Mesenchymal stem cell (in vitro differentiated cells and primary cell): ENCODE data around the gene SERINC5.

Experiments used
- DNase-seq: peaks from one replicate; pipeline ENCODE4 v3.0.0-alpha.2; 2013
- H2AFZ ChIP-seq: one replicate; pipeline ENCODE4 v1.6.1; 2013; ENCODE audit warnings: low read depth, mild to moderate bottlenecking, control low read depth, inconsistent platforms, low read length, moderate library complexity
- H2AK5ac ChIP-seq: 2 replicates; pipeline ENCODE4 v1.6.1; 2013; ENCODE audit warnings: low read length, moderate library complexity, mild to moderate bottlenecking, inconsistent platforms; ENCODE audit not compliant: severe bottlenecking
- H2BK120ac ChIP-seq: one replicate; pipeline ENCODE4 v1.6.1; 2013; ENCODE audit warnings: low read depth, mild to moderate bottlenecking, inconsistent platforms, low read length, moderate library complexity
- H2BK12ac ChIP-seq, 2 experiments: one replicate each; pipeline ENCODE4 v1.6.1; 2013; ENCODE audit warnings: inconsistent platforms in 2 of 2, low read length in 2 of 2, mild to moderate bottlenecking in 2 of 2, moderate library complexity in 2 of 2, control low read depth in 1 of 2
- H2BK15ac ChIP-seq: one replicate; pipeline ENCODE4 v1.6.1; 2013; ENCODE audit warnings: mild to moderate bottlenecking, low read depth, inconsistent platforms; ENCODE audit not compliant: poor library complexity, severe bottlenecking
- H2BK5ac ChIP-seq: 2 replicates; pipeline ENCODE4 v1.6.1; 2013; ENCODE audit warnings: low read depth, mild to moderate bottlenecking, low read length, control low read depth, inconsistent platforms; ENCODE audit not compliant: poor library complexity, severe bottlenecking
- H3K14ac ChIP-seq, 2 experiments: one replicate each; pipeline ENCODE4 v1.6.1; 2013; ENCODE audit warnings: inconsistent platforms in 2 of 2, low read length in 2 of 2, control low read depth in 1 of 2, mild to moderate bottlenecking in 1 of 2, moderate library complexity in 1 of 2
- H3K18ac ChIP-seq, 2 experiments: one replicate each; pipeline ENCODE4 v1.6.1; 2013; ENCODE audit warnings: inconsistent platforms in 2 of 2, low read length in 2 of 2, control low read depth in 1 of 2, low read depth in 1 of 2, mild to moderate bottlenecking in 1 of 2
- H3K23ac ChIP-seq, 2 experiments: one replicate each; pipeline ENCODE4 v1.6.1; 2013; ENCODE audit warnings: inconsistent platforms in 2 of 2, low read length in 2 of 2, mild to moderate bottlenecking in 2 of 2, moderate library complexity in 2 of 2, control low read depth in 1 of 2
- H3K27ac ChIP-seq: 2 replicates; pipeline ENCODE4 v1.5.1; 2013; ENCODE audit warnings: mild to moderate bottlenecking, moderate library complexity, low read length, control low read depth, inconsistent platforms; ENCODE audit not compliant: poor library complexity, severe bottlenecking
- H3K27me3 ChIP-seq, 2 experiments: 2 replicates each; pipeline versions ENCODE4 v1.6.1 to v1.7.0; 2013; ENCODE audit warnings: low read length in 2 of 2, mild to moderate bottlenecking in 2 of 2, moderate library complexity in 2 of 2, control low read depth in 1 of 2, inconsistent platforms in 1 of 2; ENCODE audit not compliant: control insufficient read depth in 1 of 2, insufficient read depth in 1 of 2
- H3K36me3 ChIP-seq, 2 experiments: 2 replicates each; pipeline versions ENCODE4 v1.6.1 to v1.7.0; 2013; ENCODE audit warnings: low read length in 2 of 2, control low read depth in 1 of 2, inconsistent platforms in 1 of 2, low read depth in 1 of 2, mild to moderate bottlenecking in 1 of 2; ENCODE audit not compliant: insufficient read depth in 2 of 2, control insufficient read depth in 1 of 2
- H3K4ac ChIP-seq, 2 experiments: one replicate each; pipeline ENCODE4 v1.6.1; 2013; ENCODE audit warnings: inconsistent platforms in 2 of 2, low read length in 2 of 2, mild to moderate bottlenecking in 2 of 2, moderate library complexity in 2 of 2, control low read depth in 1 of 2, low read depth in 1 of 2
- H3K4me1 ChIP-seq: 2 replicates; pipeline ENCODE4 v1.6.1; 2013; ENCODE audit warnings: low read depth, low read length, control low read depth; ENCODE audit not compliant: control insufficient read depth, insufficient read depth
- H3K4me2 ChIP-seq: 2 replicates; pipeline ENCODE4 v1.6.1; 2013; ENCODE audit warnings: low read length, mild to moderate bottlenecking, inconsistent platforms; ENCODE audit not compliant: poor library complexity, severe bottlenecking
- H3K4me3 ChIP-seq, 2 experiments: 2 replicates each; pipeline versions ENCODE4 v1.5.1 to v1.7.0; 2013; ENCODE audit warnings: low read length in 2 of 2, mild to moderate bottlenecking in 2 of 2, control low read depth in 1 of 2, low read depth in 1 of 2; ENCODE audit not compliant: insufficient read depth in 1 of 2
- H3K79me1 ChIP-seq: replicated peaks from 2 replicates; pipeline ENCODE4 v1.6.1; 2013; ENCODE audit warnings: mild to moderate bottlenecking, control low read depth, low read length, inconsistent platforms; ENCODE audit not compliant: poor library complexity, severe bottlenecking
- H3K9ac ChIP-seq: 2 replicates; pipeline ENCODE4 v1.7.0; 2013; ENCODE audit warnings: mild to moderate bottlenecking, low read length, moderate library complexity
- H3K9me3 ChIP-seq: 2 replicates; pipeline ENCODE4 v1.7.0; 2013; ENCODE audit warnings: mild to moderate bottlenecking, low read length; ENCODE audit not compliant: control insufficient read depth
- H4K8ac ChIP-seq: one replicate; pipeline ENCODE4 v1.6.1; 2013; ENCODE audit warnings: inconsistent platforms, mild to moderate bottlenecking, low read length, moderate library complexity
- H4K91ac ChIP-seq: one replicate; pipeline ENCODE4 v1.6.1; 2013; ENCODE audit warnings: mild to moderate bottlenecking, low read length, inconsistent platforms
- WGBS: methylation state at CpG from one replicate; pipeline ENCODE4 v1.1.7; 2013; ENCODE audit warnings: mixed read lengths; 5-methylcytosine and 5-hydroxymethylcytosine counted together

Gene SERINC5

GRCh38 chr5:80225189-80225933 is 30.5 kb downstream of the SERINC5 start:
- Histone ChIP-seq H3K14ac (no peak overlapping the region), H3K9me3 (no peaks in the 10 kb centered on the region), H3K4me1 (peaks cover 8% of the 10 kb centered on the region), H2BK5ac (no peak overlapping the region), H2BK120ac (no peak overlapping the region), H3K4me3 (no peak overlapping the region), H3K4ac (no peak overlapping the region), H3K79me1 (peaks cover 21% of the 10 kb centered on the region), H3K18ac (no peak overlapping the region), H3K27ac (no peak overlapping the region), H3K36me3 (no peaks in the 10 kb centered on the region), H4K8ac (no peak overlapping the region), H4K91ac (no peak overlapping the region), H2BK12ac (no peak overlapping the region), H3K27me3 (no peaks in the 10 kb centered on the region), H3K23ac (no peak overlapping the region), H2AFZ (no peak overlapping the region), H3K9ac (no peak overlapping the region), H3K4me2 (no peak overlapping the region), H2AK5ac (no peak overlapping the region), H2BK15ac (no peak overlapping the region)
- no peak for DNase-seq
- WGBS: 85% methylated on average over 6 of the region's 6 CpGs

- Histone ChIP-seq H3K4me3 (no peak overlapping the region), H2BK15ac (no peak overlapping the region), H3K23ac (no peak overlapping the region), H3K27me3 (no peaks in the 10 kb centered on the region), H3K4me1 (peaks cover 11% of the 10 kb centered on the region), H2AK5ac (no peak overlapping the region), H3K4ac (no peak overlapping the region), H4K91ac (no peak overlapping the region), H2BK5ac (no peak overlapping the region), H3K36me3 (no peaks in the 10 kb centered on the region), H3K9me3 (no peaks in the 10 kb centered on the region), H3K9ac (no peak overlapping the region), H4K8ac (no peak overlapping the region), H3K14ac (no peak overlapping the region), H3K27ac (no peak overlapping the region), H3K79me1 (peaks cover 17% of the 10 kb centered on the region), H3K4me2 (no peak overlapping the region), H2BK120ac (no peak overlapping the region), H2BK12ac (no peak overlapping the region), H2AFZ (no peak overlapping the region), H3K18ac (no peak overlapping the region)
- DNase-seq: no peak
- 96% methylated on average over 8 of the region's 9 CpGs for WGBS
Observed at GRCh38 chr5:80223561-80223960, 32.3 kb downstream of the SERINC5 start.

GRCh38 chr5:80220245-80220897 is 35.5 kb downstream of the SERINC5 start:
- Histone ChIP-seq H3K27me3 (no peaks in the 10 kb centered on the region), H3K4me1 (peaks cover 13% of the 10 kb centered on the region), H2AK5ac (no peak overlapping the region), H4K91ac (no peak overlapping the region), H2BK15ac (no peak overlapping the region), H2BK120ac (no peak overlapping the region), H3K9ac (no peak overlapping the region), H4K8ac (no peak overlapping the region), H3K14ac (no peak overlapping the region), H3K4me3 (no peak overlapping the region), H3K36me3 (no peaks in the 10 kb centered on the region), H2BK12ac (no peak overlapping the region), H2AFZ (no peak overlapping the region), H3K4me2 (no peak overlapping the region), H3K4ac (no peak overlapping the region), H3K9me3 (no peaks in the 10 kb centered on the region), H3K79me1 (peaks cover 16% of the 10 kb centered on the region), H3K18ac (no peak overlapping the region), H3K23ac (no peak overlapping the region), H2BK5ac (no peak overlapping the region), H3K27ac (no peak overlapping the region)
- DNase-seq: no peak
- 98% methylated on average over 4 of the region's 5 CpGs for WGBS

- Histone ChIP-seq H3K23ac (no peak overlapping the region), H2BK5ac (no peak overlapping the region), H4K91ac (no peak overlapping the region), H3K4ac (no peak overlapping the region), H3K27ac (no peak overlapping the region), H3K27me3 (no peaks in the 10 kb centered on the region), H3K4me3 (no peak overlapping the region), H2BK15ac (peak overlapping the region; percentile 2), H4K8ac (no peak overlapping the region), H3K9me3 (no peaks in the 10 kb centered on the region), H2BK12ac (no peak overlapping the region), H3K4me1 (peaks cover 13% of the 10 kb centered on the region), H3K18ac (no peak overlapping the region), H3K4me2 (no peak overlapping the region), H2BK120ac (no peak overlapping the region), H3K9ac (no peak overlapping the region), H3K79me1 (peaks cover 18% of the 10 kb centered on the region), H2AFZ (no peak overlapping the region), H3K36me3 (no peaks in the 10 kb centered on the region), H3K14ac (no peak overlapping the region), H2AK5ac (no peak overlapping the region)
- no peak for DNase-seq
- 96% methylated on average over 4 of the region's 4 CpGs for whole genome bisulfite sequencing
Observed at GRCh38 chr5:80219391-80219790, 36.5 kb downstream of the SERINC5 start.
